ENCODE measurements around the gene ZMAT2.
"Not testable (repeated sequence)": the region's sequence is repeated elsewhere in the genome, so short reads cannot be mapped to it uniquely, and the experiment has no call there.

Gene ZMAT2

GRCh38 chr5:140718266-140718592 lies 18.0 kb downstream of the ZMAT2 start:
- in situ Hi-C loops (cut with HindIII; ENCODE audit: low pct_ligation_motif_present, low sequenced_read_pairs), result no loop called here
- Histone ChIP-seq H3K4me3 (ENCODE audit: low read depth, low read length) (peak overlapping the region; percentile 44), H3K27ac (peak overlapping the region; percentile 56), H3K36me3 (replicated peaks) (no peaks in the 10 kb centered on the region), H3K27me3 (replicated peaks) (no peaks in the 10 kb centered on the region)
- no peak for DNase-seq
- TF ChIP-seq CTCF (IDR thresholded peaks at IDR 0.05; ENCODE audit: low read depth, low read length, missing control alignments), result no peak

GRCh38 chr5:140720738-140721137 lies 20.5 kb downstream of the ZMAT2 start:
- H3K27me3 ChIP-seq (replicated peaks); H3K36me3 ChIP-seq (replicated peaks); H3K4me3 ChIP-seq (ENCODE audit: low read depth, low read length); DNase-seq; in situ Hi-C loops (cut with HindIII; ENCODE audit: low pct_ligation_motif_present, low sequenced_read_pairs); H3K27ac ChIP-seq: not testable (repeated sequence)

GRCh38 chr5:140721395-140721794 lies 21.1 kb downstream of the ZMAT2 start:
- in situ Hi-C loops (cut with HindIII; ENCODE audit: low pct_ligation_motif_present, low sequenced_read_pairs); H3K27me3 ChIP-seq (replicated peaks); H3K27ac ChIP-seq: not testable (repeated sequence)

DNA sequence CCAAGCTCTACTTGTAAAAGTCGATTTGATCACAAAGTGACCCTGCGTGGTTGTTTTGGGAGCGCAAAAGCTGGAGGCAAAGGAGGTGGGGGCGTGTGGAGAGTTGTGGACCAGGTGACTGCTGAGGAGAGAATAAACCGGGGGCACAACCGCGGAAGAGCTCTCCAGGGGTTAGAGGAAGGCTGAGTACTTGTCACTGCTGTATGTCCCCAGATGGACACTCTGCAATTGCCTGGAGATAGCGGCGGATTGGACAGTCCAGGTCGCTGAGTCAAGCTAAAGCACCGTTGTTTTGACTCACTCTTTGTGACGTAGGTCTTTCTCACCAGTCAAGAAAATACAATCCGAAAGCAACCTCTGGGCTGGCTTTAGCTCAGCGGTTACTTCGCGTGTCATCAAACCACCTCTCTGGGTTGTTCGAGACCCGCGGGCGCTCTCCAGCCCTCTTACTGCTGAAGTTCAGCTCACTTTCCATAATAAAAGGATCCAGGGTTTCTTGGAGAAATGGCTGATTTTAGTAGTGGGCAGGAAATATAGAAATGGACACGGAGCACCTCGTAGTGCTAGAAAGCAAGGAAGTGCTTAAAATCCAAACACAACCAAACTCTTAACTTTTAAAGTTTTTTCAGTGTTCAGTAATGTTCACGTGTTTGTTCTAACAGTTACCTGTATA lies 25.7 kb downstream of the ZMAT2 start:
- Histone ChIP-seq H3K4me3 (ENCODE audit: low read depth, low read length) (peak overlapping the region; percentile 60), H3K27me3 (replicated peaks) (no peaks in the 10 kb centered on the region), H3K36me3 (replicated peaks) (no peaks in the 10 kb centered on the region), H3K27ac (no peak overlapping the region)
- TF ChIP-seq CTCF (IDR thresholded peaks at IDR 0.05; ENCODE audit: low read depth, low read length, missing control alignments), result no peak
- peak; percentile 98 for DNase-seq
- in situ Hi-C loops (cut with HindIII; ENCODE audit: low pct_ligation_motif_present, low sequenced_read_pairs), result no loop called here

More at GRCh38 chr5:140721395-140721794, 21.1 kb downstream of the ZMAT2 start:
- not testable (repeated sequence) for DNase-seq; H3K36me3 ChIP-seq (replicated peaks); H3K4me3 ChIP-seq (ENCODE audit: low read depth, low read length)

DNA sequence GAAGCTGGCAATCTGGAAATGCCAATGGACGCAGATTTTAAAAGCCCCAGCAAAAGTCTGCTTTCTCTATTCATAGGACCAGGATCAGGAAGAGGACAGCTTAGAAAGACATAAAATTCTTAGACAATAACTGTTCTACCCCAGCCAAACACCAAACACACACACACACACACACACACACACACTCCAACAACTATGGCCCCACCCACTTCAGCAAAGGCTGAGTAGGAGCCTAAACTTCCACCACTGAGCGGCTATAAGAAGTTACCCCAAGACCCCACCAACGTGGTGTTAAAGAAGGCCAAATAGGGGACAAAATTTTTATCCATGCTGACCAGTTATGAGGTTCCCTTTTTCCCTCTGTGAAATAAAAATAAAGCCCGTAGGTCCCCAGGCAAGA lies 32.9 kb downstream of the ZMAT2 start:
- no peak overlapping the region for H3K4me3 ChIP-seq (ENCODE audit: low read depth, low read length)
- no peaks in the 10 kb centered on the region for H3K27me3 ChIP-seq (replicated peaks)
- H3K36me3 ChIP-seq (replicated peaks), result no peaks in the 10 kb centered on the region
- H3K27ac ChIP-seq, result no peak overlapping the region
- DNase-seq, result no peak
- in situ Hi-C loops (cut with HindIII; ENCODE audit: low pct_ligation_motif_present, low sequenced_read_pairs), result no loop called here
- no peak for TF ChIP-seq CTCF (IDR thresholded peaks at IDR 0.05; ENCODE audit: low read depth, low read length, missing control alignments)

- no peak for DNase-seq
- Histone ChIP-seq H3K27me3 (replicated peaks) (no peaks in the 10 kb centered on the region), H3K27ac (no peak overlapping the region), H3K36me3 (replicated peaks) (no peaks in the 10 kb centered on the region), H3K4me3 (ENCODE audit: low read depth, low read length) (no peak overlapping the region)
- peak; percentile 41 for TF ChIP-seq CTCF (IDR thresholded peaks at IDR 0.05; ENCODE audit: low read depth, low read length, missing control alignments)
- in situ Hi-C loops (cut with HindIII; ENCODE audit: low pct_ligation_motif_present, low sequenced_read_pairs), result no loop called here
Measured at GRCh38 chr5:140734354-140734753, 34.1 kb downstream of the ZMAT2 start.

DNA sequence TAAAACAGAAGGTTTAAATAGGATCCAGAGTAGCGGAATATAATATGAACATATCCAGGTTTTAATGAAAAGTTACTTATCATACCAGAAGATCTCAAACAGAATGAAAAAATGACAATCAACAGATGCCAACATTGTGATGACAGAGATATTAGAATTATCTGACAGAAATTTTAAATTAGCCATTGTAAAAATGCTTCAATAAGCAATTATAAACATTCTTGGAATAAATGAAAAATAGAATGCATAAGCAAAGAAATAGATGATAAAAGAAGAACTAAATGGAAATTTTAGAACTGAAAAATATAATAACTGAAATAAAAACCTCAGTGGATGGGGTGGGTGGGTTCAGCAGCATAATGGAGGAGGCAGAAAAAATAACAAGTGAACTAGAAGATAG lies 37.2 kb downstream of the ZMAT2 start:
- no peak for TF ChIP-seq CTCF (IDR thresholded peaks at IDR 0.05; ENCODE audit: low read depth, low read length, missing control alignments)

More for the DNA sequence above, 37.2 kb downstream of the ZMAT2 start:
- no peak for DNase-seq
- Histone ChIP-seq H3K36me3 (replicated peaks) (no peaks in the 10 kb centered on the region), H3K27me3 (replicated peaks) (no peaks in the 10 kb centered on the region), H3K4me3 (ENCODE audit: low read depth, low read length) (no peak overlapping the region), H3K27ac (no peak overlapping the region)
- in situ Hi-C loops (cut with HindIII; ENCODE audit: low pct_ligation_motif_present, low sequenced_read_pairs), result no loop called here

Data from brain microvascular endothelial cell (primary cell).